ENCODE data around the gene BTBD16. TPM values are rescaled to one million over a fixed set of nuclear protein-coding genes. Genes with fewer than 3 reads are reported as not detected.
A peak's percentile ranks its signal among the peaks of the same experiment; 100 is the strongest.

Gene BTBD16
- total RNA-seq, 1 donor from 2014 or later = 1.3 TPM

DNA sequence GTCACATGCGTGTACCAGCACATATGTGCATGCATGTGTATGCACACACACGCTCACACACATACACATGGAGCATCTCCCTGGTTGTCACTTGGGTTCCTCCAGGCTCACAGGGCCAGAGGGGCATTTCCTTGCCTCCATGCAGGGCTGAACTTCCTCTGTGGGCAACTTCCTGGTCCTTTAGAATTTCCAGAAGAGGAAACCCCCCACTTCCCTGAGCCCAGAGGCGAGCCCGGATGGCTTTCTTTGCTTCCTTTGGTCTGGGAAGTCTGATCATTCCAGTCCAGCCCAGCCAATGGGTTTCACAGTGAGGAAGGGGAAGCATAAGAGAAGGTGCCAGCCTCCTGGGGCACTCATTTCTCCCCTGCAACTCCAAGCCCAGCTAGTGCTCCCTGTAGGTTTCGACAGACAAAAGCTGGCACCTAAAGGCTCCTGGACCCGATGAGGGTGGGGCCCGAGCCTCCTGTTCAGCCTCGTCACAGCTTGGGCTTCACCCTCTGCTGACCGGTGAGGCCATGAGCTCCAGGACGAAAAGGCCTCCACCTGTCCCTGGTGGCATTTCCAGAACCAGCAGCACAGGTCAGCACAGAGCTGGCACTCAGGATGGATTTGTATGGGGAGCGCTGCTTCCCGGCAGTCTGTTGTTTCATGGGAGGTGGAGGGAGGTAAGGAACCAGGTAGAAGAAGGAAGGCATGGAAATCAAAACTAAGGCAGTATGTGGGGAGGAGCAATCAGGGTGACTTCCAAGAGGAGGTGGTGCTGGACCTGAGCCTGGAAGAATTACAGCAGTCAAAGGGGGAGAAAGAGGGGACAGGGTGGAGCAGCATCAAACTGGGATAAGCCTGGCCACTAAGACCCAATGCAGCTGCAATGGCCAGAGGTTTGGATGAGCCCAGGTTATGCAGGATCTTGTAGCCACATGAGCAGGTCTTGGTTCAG lies 23.7 kb downstream of the BTBD16 start:
- no peak for DNase-seq

DNA sequence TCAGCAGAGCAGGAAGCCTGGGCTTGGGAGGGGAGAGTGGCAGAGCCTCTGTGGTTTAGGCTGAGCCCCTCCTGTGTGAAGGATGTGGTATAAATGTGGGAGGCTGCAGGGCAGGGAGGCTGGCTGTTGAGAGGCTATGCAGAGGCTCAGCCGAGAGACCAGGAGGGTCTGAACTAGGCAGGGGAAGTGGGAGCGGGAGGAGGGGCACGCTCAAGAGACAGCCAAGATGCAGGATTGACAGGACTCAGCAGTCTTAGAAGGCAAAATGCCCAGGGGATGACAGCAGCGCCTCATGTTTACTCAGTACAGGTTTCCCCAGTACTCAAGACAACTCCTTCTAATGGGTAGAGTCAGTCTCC lies 24.3 kb downstream of the BTBD16 start:
- DNase-seq = no peak

DNA sequence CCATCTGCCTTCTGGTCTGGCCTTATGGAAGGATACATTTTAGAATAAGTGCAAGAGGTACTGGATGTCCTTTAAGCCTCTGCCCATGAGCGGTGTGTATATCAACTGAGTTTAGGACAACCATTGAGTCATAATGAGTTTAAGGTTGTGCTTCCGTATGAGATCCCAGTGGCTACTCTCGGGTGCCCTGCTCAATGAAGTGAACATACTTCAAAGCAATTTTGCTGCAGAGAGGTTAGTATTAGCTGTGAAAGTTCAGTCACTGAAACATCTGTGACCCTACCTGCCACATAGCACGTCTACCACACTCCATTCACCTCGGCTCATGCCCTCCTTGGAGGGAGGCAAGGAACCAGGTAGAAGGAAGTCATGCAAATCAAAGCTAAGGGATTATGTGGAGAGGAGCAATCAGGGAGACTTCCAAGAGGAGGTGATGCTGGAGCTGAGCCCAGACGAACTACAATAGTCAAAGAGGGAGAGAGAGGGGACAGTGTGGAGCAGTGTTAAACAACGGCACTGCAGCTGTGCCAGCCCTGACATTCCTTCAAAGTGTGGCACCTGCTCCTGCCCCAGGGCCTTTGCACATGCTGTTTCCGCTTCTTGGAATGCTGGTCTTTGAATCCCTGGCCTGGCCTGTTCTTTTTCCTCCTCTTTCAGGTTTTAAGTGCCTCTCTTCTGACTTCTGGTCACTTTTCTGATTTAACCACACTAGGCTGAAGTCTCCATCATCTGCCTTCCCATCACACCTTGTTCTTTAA lies 25.4 kb downstream of the BTBD16 start:
- no peak for DNase-seq

DNA sequence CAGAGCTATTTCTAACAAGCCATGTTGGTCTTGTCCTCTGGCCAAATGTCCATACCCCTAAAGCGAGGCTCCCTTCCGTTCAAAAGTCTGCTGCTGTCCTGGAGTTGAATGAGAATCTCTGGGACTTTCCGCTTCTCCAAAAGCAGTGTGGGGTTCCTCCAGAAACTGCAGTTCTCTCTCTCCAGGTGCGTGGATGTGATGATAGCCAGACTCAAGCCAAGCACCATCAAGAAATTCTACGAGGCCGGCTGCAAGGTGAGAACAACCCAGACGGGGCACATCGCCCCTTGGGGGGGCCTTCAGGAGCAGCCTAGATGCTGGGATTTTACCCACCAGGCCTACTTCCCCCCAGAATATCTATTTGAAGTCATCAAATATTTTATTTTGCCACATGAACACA lies 26.5 kb downstream of the BTBD16 start:
- no peak for DNase-seq

DNA sequence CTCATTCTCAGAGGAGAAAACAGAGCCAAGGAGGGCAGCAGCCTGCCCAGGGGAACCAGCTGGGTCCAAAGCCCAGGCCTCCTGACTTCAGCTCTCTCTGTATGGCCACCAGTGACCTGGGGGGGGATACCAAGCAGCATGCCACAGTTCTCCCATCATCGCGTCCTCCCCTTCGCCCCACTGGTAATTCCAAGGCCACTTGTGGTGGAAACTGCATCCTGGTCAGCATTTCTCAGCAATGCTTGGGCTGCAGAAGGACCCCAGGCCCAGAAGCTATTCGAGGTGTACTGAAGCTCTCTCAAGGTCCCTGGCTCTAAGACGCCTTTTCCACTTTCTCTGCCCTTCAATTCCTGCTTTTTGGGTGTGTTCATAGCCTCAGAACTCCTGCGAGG lies 27.1 kb downstream of the BTBD16 start:
- no peak for DNase-seq

DNA sequence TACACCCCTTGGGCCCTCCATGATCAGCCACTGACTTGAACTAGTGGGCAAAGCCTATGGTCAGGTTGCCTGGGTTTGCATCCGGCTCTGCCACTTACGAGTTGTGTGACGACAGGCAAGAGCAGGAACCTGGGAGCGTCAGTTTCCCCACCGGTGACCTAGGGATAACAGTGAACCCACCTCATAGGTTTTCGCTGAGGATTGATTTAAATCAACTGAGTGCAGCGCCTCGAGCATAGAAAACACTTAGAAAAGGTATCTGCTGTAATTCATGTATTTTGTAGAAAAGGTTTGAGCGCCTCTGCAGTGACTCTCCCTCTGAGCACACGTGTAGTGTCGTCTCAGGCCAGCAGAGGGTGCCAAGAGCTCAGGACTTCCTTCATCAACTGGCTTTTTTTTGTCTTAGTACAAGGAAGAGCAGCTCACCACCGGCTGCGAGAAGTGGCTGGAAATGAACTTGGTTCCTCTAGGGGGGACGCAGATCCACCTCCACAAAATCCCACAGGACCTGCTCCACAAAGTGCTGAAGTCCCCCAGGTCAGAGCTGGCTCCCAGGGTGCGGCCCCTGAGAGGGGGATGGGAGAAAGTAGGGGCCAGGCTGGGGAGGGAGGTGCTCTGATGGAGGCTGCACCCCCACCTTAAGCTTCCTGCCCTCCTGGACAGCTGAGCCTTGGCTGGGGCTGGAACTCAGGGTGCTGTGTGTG lies 27.7 kb downstream of the BTBD16 start:
- DNase-seq = peak; percentile 82

DNA sequence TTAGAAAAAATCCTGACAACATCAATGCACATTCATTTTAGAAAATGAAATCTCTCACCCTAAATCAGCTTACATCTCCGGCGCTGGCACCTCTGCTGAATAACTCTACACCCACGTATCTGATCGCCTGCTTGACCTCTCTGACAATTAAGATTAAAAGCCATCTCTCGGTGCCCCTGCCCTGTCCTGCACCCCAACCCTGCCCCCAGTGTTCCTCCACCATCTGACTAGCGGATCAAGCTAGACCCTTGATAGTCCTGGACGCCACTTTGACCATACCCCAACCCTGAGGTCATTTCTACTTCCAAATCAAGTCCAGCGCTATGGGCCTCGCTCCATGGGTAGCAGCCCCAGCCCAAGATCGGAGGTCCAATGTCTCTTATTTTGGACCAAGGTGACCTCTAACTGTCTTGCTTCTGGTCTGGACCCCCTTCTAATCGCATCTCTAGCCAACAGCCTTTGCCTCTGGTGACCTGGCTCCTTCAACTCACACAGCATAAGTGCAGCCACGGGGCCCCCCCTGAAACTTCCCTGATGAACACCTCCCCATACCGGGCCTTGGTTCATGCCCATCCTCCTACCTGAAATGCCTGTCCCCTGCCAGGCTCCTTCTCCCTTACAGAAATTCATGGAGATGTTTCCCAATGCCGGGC lies 28.5 kb downstream of the BTBD16 start:
- DNase-seq = no peak

DNA sequence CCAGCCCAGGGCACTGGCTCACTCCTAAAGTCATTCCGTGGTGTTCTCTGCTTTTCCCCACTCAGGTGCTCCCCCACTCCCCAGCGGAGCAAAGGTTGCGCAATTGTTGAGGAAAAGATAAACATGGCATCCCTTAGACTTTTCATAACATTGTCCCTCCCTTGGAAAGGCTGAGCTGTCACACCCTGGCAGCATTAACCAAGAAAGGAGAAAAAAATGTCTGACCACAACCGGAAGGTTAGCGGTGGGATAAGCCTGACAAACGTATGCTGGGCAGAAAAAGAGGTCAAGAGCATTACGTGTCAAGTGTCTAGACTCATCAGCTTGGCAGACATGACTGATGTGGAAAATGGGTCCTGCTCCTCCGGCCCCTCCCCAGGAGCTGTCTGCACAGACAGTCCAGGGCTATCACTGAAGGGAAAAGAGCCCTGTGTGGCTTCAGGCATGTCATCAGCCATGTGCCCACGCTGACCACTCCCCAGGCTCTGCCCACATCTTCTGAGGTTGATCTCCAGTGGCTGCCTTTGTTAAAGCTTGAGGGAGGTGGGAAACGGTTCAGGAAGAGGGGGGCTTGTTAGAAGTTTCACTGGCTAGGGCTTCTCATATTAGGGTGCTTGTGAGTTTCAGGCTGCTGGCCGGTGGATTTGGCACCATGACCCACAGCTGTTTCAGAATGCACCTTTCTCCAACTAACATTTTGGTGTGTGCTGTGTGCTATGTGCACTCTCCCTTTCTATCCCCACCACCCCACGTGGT lies 30.1 kb downstream of the BTBD16 start:
- no peak for DNase-seq

DNA sequence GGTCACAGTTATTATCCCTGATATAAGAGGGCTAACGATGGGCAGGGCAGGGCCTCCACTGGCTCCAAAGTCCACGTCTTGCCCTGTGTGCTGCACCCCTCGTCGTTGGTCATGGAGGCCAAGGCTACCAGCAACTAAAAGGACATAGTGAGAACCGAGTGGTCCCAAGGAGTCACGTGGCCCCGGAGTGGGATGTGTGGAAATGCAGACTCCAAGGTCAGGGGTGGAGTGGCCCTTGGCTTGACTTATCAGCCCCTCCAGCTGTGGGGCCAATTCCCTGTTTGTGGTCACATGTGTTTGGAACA lies 30.7 kb downstream of the BTBD16 start:
- DNase-seq = no peak

DNA sequence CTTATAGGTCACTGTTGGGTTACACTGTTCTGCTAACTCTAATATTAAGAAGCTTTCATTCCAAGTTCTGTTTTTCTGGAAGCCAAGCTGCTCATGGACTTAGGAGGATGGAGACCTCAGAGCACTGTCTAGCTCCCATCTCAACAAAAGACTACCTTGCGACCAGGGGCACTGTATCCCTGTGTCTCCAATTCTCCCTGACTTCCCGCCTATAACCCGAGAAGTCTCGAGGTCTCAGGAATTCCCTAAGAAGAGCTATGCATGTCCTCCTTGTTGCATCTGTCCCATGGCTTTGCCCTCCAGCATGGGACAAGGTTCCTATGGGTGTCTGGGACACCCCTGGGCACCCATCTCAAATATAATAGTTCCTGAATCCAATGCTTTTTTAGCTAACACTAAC lies 31.2 kb downstream of the BTBD16 start:
- DNase-seq = no peak

DNA sequence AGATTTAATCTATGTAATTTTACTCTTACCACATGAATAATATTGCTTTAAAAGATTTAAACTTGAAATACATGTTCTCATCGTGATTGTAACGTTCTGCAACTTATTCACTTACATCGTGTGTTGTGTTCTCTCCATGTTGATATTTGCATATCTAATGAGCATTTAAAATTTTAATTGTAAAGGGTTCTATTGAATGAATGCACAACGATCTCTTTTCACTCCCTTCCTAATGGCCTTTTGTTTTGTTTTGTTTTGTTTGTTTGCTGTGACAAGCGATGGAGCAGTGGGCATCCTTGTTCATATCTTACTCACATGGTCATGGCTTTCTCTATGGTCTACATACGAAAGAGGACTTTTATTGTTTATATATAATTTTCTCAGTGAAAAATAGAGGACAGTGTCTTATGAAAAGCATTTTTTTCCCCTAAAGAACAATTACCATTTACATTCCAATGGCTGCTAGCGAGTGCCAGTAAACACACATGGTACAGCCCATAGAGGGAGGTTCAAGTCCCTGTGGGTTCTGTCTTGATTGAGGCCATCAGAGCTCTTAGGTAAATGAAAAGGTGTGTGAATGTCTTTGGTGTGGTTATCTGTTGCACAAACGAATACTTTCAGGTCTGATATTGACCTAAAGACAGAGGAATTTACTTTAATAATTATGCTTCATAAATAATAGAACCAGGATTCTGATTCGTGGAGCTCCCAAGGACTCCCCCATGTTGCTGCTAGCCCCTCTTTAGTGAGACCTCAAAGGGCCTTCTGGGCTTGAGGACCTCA lies 32.4 kb downstream of the BTBD16 start:
- DNase-seq = no peak

DNA sequence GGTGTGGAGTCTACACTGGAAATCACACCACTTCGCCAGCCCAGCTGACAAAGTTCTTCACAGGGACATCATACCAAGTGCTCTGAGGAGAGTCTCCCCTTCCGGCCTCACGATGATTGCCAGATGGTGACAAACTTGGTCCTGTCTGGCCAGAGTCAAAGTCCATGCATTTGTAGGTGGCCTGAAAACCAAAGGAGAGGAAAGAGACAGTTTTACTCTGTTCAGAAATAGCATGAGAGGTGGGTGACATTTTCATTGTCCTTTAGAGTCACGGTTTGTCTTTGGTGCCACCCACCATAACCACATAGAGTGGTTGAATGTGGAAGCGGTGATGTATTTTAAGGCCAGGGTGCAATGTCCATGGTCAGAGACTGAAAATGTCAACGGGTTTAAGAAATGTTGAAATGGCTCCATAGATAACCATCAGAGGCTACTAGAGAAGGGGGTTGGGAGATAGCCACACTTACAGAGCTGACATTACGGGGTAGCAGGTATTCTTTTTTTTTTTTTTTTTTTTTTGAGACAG lies 33.0 kb downstream of the BTBD16 start:
- DNase-seq = no peak

DNA sequence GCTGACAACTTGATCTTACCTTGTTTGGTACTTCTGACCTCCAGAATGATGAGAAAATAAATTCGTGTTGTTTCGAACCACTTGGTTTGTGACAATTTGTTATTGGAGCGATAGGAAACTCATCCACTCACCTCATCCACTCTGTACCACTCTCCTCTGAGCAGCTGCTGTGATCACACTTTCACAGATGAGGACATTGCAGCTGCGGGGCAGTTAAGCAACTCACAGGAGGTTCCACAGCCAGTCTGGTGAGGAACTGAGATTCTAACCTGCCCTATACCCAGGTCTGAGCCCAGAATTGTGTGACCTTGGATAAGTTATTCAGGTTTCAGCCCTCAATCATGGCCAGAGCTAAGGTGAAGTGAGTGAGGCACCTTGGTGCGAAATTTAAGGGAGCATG lies 35.2 kb downstream of the BTBD16 start:
- no peak for DNase-seq

DNA sequence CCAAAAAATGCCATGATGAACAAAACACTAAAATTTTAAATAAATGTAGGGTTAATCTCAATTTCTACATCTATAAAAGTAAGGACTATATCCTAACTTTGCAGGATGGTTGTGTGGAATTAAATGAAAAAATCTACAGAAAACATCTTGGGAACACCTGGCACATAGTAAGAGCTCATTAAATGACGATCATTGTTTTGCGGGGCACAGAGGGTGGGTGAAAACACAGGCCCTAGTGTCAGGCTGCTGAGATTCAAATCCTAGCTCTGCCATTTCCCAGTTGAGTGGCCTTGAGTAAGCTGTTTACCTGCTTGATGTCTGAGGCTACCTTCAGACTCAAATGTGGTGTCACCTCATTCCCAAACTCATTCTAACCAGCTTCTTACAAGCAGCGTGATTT lies 35.6 kb downstream of the BTBD16 start:
- no peak for DNase-seq

DNA sequence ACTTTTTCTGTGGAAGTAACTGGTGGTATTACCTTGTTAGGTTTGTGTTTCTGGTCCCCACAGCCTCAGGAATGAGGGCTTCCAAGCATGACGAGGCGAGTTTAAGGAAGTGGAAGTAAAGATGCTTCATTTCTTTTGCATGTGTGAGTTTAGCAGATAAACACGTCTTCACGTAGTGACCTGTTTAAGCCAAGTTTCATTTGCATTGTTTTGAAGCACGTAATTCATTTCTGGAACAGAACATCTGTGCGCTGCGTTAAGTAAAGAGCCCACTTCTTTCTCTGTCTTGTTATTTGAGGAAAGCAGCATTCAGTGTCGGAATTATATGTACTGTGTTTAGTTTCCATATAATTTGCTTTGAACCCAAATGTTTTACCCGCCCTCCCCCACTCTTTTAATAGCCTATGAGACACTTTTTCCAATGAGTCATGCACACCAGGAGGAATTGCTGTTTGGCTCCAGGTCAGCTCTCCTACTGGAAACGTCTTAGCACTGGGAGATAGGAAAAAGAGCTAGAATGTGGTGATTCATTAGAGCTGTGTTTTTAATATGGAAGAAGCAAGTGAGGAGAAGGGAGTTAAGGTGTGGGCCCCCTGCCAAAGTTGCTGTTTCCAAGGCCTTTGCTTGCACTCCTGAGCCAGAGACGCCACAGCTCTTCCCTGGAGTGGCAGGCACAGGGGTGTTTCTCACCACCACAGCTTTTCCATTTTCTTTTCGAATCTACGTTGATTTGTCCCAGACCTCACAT lies 36.7 kb downstream of the BTBD16 start:
- peak; percentile 89 for DNase-seq

DNA sequence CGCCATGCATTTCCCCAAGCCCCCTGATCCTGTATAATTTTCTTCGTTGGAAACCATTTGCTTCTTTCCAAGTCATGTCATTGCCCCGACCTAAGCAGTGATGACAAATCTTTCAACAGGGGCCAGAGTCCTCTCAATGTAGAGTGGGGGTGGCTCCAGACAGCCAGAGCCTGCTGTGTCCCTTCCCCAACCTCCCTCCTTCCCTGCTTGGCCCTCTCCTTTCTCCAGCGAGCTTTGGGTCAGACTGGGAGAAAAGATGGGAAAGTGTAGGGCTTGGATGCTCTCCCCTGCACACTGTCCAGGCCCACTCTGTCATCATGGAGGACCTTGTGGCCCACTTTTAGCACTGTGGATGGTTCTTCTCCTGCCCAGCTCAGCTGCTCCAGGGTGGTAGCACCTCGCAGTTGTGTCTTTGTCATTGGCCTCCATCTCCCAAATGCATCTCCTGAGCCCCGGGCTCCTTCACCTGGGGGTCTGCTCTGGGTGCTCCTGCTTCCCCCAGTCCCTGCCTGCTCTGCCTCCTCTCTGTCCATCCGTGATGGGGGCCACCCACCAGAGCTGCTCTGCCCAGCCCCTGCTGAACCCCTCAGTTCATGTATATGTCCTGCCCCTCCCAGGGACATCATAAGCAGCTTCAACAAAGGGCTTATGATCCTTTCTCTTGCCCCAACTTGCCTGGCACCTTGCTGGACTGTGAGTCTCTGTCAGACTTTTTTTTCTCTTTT lies 37.5 kb downstream of the BTBD16 start:
- no peak for DNase-seq

DNA sequence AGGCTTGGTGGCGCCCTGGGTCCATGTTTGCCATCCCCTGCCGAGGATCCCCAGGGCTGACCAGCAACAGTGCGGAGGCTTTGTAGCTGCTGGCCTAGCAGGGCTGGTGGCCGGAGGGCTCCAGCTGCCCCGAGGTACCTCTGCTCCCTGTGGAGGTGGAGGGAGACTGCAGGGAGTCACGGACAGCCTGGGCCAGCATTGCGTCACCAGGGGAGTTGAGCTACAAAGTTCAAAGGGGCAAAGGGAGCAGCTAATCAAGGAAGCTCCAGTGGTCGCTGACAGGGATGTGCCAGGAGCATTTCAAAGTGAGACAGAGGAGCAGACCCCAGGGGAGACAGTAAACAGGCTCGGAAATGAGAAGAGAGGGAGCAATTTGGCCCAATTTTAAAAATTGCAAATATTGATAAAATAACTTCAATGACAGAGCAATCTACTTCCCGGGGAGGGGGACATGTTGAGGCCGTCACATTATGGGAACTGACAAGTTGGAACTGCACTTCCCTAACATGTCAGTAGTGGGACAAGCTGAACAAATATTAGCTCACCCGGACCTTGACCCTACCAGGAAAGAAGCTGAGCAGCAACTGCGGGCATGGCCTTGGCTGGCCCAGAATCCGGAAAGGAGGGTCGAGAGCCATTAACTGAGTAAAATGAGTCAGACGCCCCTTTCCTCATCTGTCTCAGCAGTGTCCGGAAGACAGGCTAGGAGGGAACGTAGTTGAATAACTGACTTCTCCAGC lies 39.4 kb downstream of the BTBD16 start:
- DNase-seq = no peak

DNA sequence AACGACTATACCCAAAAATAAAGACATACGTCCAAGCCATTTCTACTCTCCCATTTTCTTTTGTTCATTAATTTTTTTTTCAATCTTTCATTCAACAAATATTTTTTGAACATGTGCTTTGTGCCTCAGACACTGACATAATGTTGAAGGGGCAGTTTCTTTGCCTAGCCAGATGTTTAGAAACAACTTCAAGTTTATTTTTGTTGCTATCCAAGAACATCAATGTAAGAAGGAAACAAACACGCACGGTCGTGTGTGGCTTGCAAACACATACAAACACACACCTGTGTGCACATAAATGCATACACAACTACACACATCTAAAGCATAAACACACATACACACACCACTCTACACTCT lies 39.9 kb downstream of the BTBD16 start:
- DNase-seq = no peak

DNA sequence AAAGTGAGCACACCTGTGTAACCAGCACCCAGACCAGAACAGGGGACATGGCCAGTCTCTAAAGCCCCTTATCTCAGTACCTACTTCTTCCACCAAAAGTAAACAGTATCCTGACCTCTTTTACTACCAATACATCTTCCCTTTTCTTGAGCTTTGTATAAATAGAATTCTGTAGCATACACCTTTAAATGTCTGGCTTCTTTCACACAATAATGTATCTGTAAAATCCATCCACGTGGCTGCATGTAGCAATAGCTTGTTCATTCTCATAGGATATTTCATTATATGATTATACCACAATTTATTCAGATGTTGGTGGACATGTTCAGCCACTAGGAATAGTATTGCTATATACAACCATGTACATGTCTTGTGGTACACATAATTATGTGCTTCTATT lies 40.6 kb downstream of the BTBD16 start:
- no peak for DNase-seq
